ENCODE data around the gene SLC9A9. TPM values are rescaled to one million over a fixed set of nuclear protein-coding genes. Genes with fewer than 3 reads are reported as not detected.

The SLC9A9 gene
- total and polyA plus RNA-seq, 10 donors, result 10.8 to 58.2 (median 44.7) TPM

GRCh38 chr3:143895805-143896204, 47.5 kb upstream of the SLC9A9 start:
- 84 to 97% (median 93%) methylated on average over 1 of the region's 1 CpG for WGBS, 5 donors
- no peak for DNase-seq
- intact Hi-C loops (cut with DNase I; ENCODE audit: low total_unique reads), result loop anchor here (5.0 kb wide), 1 partner anchor 41 kb away; no protein-coding TSS in a partner anchor
- Histone ChIP-seq H3K4me3 (no peak overlapping the region), H3K9me3 (no peaks in the 10 kb centered on the region), H3K36me3 (no peaks in the 10 kb centered on the region), H3K27ac (no peak overlapping the region), H3K4me1 (no peaks in the 10 kb centered on the region), H3K27me3 (replicated peaks in 1 of 7) (no peaks in the 10 kb centered on the region)
- TF ChIP-seq POLR2AphosphoS5 (IDR thresholded peaks at IDR 0.05), result no peak
- TF ChIP-seq, protein P1, sequence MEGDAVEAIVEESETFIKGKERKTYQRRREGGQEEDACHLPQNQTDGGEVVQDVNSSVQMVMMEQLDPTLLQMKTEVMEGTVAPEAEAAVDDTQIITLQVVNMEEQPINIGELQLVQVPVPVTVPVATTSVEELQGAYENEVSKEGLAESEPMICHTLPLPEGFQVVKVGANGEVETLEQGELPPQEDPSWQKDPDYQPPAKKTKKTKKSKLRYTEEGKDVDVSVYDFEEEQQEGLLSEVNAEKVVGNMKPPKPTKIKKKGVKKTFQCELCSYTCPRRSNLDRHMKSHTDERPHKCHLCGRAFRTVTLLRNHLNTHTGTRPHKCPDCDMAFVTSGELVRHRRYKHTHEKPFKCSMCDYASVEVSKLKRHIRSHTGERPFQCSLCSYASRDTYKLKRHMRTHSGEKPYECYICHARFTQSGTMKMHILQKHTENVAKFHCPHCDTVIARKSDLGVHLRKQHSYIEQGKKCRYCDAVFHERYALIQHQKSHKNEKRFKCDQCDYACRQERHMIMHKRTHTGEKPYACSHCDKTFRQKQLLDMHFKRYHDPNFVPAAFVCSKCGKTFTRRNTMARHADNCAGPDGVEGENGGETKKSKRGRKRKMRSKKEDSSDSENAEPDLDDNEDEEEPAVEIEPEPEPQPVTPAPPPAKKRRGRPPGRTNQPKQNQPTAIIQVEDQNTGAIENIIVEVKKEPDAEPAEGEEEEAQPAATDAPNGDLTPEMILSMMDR (IDR thresholded peaks at IDR 0.05 in 8 of 11, conservative IDR thresholded peaks at IDR 0.05 in 3 of 11), result peak in 1 of 11 experiments; percentile 14

DNA sequence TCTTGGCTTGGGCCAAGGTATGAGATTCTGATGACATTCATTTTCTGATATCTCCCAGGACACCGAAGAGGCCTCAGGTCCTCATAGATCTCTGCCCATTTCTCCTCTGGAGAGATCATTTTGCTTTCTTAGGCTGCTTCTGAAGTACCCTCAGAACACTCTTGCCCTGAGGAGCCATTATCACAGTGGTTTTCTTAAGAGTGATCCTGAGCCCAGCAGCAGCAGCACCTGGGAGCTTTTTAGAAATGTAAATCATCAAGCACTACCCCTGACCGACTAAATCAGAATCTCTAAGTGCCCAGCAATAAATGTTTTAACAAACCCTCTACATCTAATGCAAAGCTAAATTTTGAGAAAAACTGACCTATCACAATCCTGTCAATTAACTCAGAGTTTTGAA, 40.6 kb upstream of the SLC9A9 start:
- intact Hi-C loops (cut with DNase I; ENCODE audit: low total_unique reads), result no loop called here
- H3K27me3 ChIP-seq (replicated peaks in 1 of 7), result no peaks in the 10 kb centered on the region
- H3K4me3 ChIP-seq, result no peak overlapping the region
- H3K36me3 ChIP-seq, result no peaks in the 10 kb centered on the region
- H3K9me3 ChIP-seq, result no peaks in the 10 kb centered on the region
- H3K27ac ChIP-seq, result no peak overlapping the region
- no peak for DNase-seq
- no peaks in the 10 kb centered on the region for H3K4me1 ChIP-seq
- 90 to 94% (median 94%) methylated on average over 2 of the region's 2 CpGs for WGBS, 5 donors
- no peak for TF ChIP-seq POLR2A (IDR thresholded peaks at IDR 0.05)
- no peak for TF ChIP-seq POLR2AphosphoS5 (IDR thresholded peaks at IDR 0.05)
- TF ChIP-seq, protein P1 (IDR thresholded peaks at IDR 0.05 in 8 of 11, conservative IDR thresholded peaks at IDR 0.05 in 3 of 11), result no peak

DNA sequence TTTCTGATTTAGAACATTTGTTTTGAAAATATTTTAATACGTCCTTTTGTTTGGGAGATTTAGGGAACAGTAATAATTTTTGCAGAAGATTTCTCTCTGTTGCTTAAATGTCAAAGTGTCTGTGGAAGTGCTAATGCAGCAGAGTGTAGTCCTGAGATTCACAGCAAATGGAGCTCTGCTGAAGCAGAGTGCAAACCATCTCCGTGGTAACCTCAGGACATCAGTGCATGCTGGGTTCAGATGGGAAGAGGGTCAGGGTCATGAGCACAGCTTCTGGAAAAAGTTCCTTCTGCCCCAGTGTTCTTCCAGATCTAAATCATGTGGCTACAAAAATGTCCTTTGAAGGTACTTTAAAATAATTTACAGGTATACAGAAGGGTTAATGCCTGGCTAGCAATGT, 39.9 kb upstream of the SLC9A9 start:
- WGBS, 5 donors, result 64 to 86% (median 82%) methylated on average over 2 of the region's 2 CpGs
- H3K27ac ChIP-seq, result no peak overlapping the region
- no peaks in the 10 kb centered on the region for H3K36me3 ChIP-seq
- no peaks in the 10 kb centered on the region for H3K27me3 ChIP-seq (replicated peaks in 1 of 7)
- no peak for TF ChIP-seq POLR2A (IDR thresholded peaks at IDR 0.05)
- TF ChIP-seq POLR2AphosphoS5 (IDR thresholded peaks at IDR 0.05), result no peak
- TF ChIP-seq, protein P1 (IDR thresholded peaks at IDR 0.05 in 8 of 11, conservative IDR thresholded peaks at IDR 0.05 in 3 of 11), result no peak
- intact Hi-C loops (cut with DNase I; ENCODE audit: low total_unique reads), result no loop called here
- no peak for DNase-seq
- H3K4me1 ChIP-seq, result no peaks in the 10 kb centered on the region
- no peaks in the 10 kb centered on the region for H3K9me3 ChIP-seq
- no peak overlapping the region for H3K4me3 ChIP-seq

- no peak overlapping the region for H3K4me3 ChIP-seq
- TF ChIP-seq POLR2A (IDR thresholded peaks at IDR 0.05), result no peak
- TF ChIP-seq, protein P1 (IDR thresholded peaks at IDR 0.05 in 8 of 11, conservative IDR thresholded peaks at IDR 0.05 in 3 of 11), result peak; percentile 23 to 75 (median 60)
- no peaks in the 10 kb centered on the region for H3K27me3 ChIP-seq (replicated peaks in 1 of 7)
- peaks cover 0 to 5% (median 0%) of the 10 kb centered on the region in 6 donors for H3K4me1 ChIP-seq
- no peak overlapping the region for H3K27ac ChIP-seq
- WGBS, 5 donors, result 74 to 100% (median 95%) methylated on average over 1 of the region's 1 CpG
- DNase-seq, result no peak
- intact Hi-C loops (cut with DNase I; ENCODE audit: low total_unique reads), result no loop called here
- no peaks in the 10 kb centered on the region for H3K36me3 ChIP-seq
- no peaks in the 10 kb centered on the region for H3K9me3 ChIP-seq
Measured at GRCh38 chr3:143885780-143886427, 37.6 kb upstream of the SLC9A9 start.
